NT2/D1 (cell line): ENCODE results near the gene ETS1.
"Not testable (repeated sequence)": the region's sequence is repeated elsewhere in the genome, so short reads cannot be mapped to it uniquely, and the experiment has no call there.

Experiments
- DNase-seq: peaks from one replicate; pipeline ENCODE4 v3.0.0-alpha.2; 2011; ENCODE audit warnings: low read depth, low spot score
- H3K27me3 ChIP-seq: 2 replicates; pipeline ENCODE4 v1.6.0; 2011; ENCODE audit warnings: mild to moderate bottlenecking; ENCODE audit not compliant: insufficient read length, insufficient read depth
- H3K36me3 ChIP-seq: 2 replicates; pipeline ENCODE4 v1.6.1; 2011; ENCODE audit warnings: mild to moderate bottlenecking, low read length, mixed read lengths; ENCODE audit not compliant: insufficient read depth, insufficient read length
- H3K4me1 ChIP-seq: 2 replicates; pipeline ENCODE4 v1.5.1; 2011; ENCODE audit not compliant: insufficient read depth, insufficient read length
- H3K4me3 ChIP-seq: 2 replicates; pipeline ENCODE4 v1.5.1; 2011; ENCODE audit warnings: low read depth; ENCODE audit not compliant: insufficient read length
- H3K9ac ChIP-seq: 2 replicates; pipeline ENCODE4 v1.6.0; 2011; ENCODE audit warnings: low read depth; ENCODE audit not compliant: insufficient read length
- H3K9me3 ChIP-seq: 2 replicates; pipeline ENCODE4 v1.5.1; 2011; ENCODE audit warnings: mild to moderate bottlenecking, low read length; ENCODE audit not compliant: insufficient read depth
- SUZ12 ChIP-seq: IDR thresholded peaks from 2 replicates; pipeline ENCODE4 v1.6.1; 2011; ENCODE audit not compliant: insufficient read length, insufficient read depth; ENCODE audit errors: extremely low read depth
- YY1 ChIP-seq: IDR thresholded peaks from 2 replicates; pipeline ENCODE4 v1.6.1; 2011; ENCODE audit not compliant: insufficient read length, insufficient read depth
- ZNF274 ChIP-seq: IDR thresholded peaks from 2 replicates; pipeline ENCODE4 v1.6.1; 2011; ENCODE audit warnings: mild to moderate bottlenecking, low read depth, low read length

ETS1 gene

DNA sequence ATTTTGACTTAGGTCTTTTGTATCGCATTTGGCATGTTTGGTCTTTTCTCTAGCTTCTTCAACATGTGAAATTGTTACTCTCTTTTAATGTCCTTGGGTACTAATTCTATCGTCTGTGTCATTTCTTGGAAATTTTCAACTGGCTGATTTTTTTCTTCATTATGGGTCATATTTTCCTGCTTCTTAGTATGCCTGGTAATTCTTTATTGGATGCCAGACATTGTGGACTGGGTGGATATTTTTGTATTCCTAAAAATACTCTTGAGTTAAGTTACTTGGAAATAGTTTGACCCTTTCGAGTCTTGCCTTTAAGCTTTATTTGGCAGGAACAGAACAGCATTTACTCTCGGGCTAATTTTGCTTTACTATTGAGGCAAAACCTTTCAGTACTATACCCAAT is 140.1 kb downstream of the ETS1 start:
- Histone ChIP-seq H3K4me1 (no peaks in the 10 kb centered on the region), H3K36me3 (no peaks in the 10 kb centered on the region), H3K4me3 (no peak overlapping the region), H3K27me3 (no peaks in the 10 kb centered on the region), H3K9me3 (no peaks in the 10 kb centered on the region), H3K9ac (no peak overlapping the region)
- no peak for DNase-seq
- TF ChIP-seq ZNF274 (no peak), YY1 (no peak)

DNA sequence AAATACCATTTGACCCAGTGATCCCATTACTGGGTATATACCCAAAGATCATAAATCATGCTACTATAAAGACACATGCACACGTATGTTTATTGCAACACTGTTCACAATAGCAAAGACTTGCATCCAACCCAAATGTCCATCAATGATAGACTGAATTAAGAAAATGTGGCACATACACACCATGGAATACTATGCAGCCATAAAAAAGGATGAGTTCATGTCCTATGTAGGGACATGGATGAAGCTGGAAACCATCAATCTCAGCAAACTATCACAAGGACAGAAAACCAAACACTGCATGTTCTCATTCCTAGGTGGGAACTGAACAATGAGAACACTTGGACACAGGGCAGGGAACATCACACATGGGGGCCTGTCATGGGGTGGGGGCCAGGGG is 141.4 kb downstream of the ETS1 start:
- not testable (repeated sequence) for H3K27me3 ChIP-seq, H3K36me3 ChIP-seq, H3K4me3 ChIP-seq, H3K9ac ChIP-seq, H3K4me1 ChIP-seq, DNase-seq, H3K9me3 ChIP-seq

DNA sequence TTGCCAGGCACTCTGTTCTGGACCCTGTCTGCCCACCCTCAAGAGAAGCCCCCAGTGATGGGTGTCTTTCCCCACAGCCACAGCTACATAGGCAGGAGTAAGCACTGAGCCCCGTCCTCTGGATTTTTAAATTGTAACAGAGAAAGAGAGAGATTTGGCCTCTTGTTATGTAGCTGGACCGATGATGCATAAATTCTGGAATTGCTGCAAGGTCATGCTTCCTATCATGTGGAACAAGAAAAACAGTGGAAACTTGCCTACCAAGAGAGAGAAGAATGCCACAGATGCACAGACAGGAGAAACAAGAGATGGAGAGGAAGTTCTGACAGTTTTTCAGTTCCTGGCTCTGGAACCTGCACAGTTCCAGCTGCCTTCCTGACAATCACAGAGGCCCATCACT is 150.2 kb downstream of the ETS1 start:
- no peaks in the 10 kb centered on the region for H3K27me3 ChIP-seq
- DNase-seq: no peak
- no peaks in the 10 kb centered on the region for H3K4me1 ChIP-seq
- no peaks in the 10 kb centered on the region for H3K36me3 ChIP-seq
- TF ChIP-seq SUZ12: no peak
- TF ChIP-seq ZNF274: no peak
- no peak for TF ChIP-seq YY1
- no peaks in the 10 kb centered on the region for H3K9me3 ChIP-seq
- H3K4me3 ChIP-seq: no peak overlapping the region
- no peak overlapping the region for H3K9ac ChIP-seq

DNA sequence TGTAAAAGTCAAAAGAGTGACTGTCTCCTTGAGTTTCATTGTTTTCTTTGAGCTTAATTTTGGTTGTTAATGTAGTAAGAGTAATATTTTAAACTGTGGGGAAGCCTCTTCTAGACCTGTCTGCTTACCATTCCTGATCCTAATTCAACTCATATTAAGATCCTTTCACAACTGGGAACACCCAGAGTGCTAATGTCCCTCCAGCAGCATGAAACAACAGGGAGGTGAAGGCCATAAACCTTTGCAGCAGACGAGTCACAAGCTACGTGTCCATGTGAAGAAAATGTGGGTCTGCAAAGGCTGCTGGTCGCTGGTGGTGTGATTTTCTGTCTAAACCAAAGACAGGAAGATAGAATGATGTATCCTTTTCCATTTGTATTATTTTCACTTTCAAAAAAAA is 152.5 kb downstream of the ETS1 start:
- H3K4me1 ChIP-seq: no peaks in the 10 kb centered on the region
- H3K9ac ChIP-seq: no peak overlapping the region
- no peaks in the 10 kb centered on the region for H3K9me3 ChIP-seq
- no peaks in the 10 kb centered on the region for H3K36me3 ChIP-seq
- TF ChIP-seq SUZ12 (no peak), ZNF274 (no peak), YY1 (no peak)
- DNase-seq: no peak
- no peaks in the 10 kb centered on the region for H3K27me3 ChIP-seq
- H3K4me3 ChIP-seq: no peak overlapping the region

DNA sequence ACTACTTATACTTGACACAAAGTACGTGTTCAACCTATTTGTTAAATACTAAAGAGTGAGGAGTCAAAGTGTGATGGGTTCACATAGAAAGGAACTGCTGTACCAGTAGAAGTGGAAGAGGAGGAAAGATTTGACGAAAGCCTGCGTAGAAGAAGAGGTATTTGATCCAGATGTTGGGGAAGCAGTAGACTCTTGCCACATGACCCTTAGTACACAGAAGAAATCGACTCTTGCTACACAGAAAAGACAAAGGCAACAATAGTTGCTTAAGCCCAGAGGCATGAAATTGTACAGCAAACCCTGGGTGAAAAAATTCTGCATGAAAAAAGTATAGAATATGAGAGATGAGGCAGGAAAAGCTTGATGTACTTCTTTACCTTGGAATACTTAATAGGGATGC is 152.9 kb downstream of the ETS1 start:
- no peaks in the 10 kb centered on the region for H3K9me3 ChIP-seq
- H3K9ac ChIP-seq: no peak overlapping the region
- H3K4me3 ChIP-seq: no peak overlapping the region
- no peak for DNase-seq
- no peaks in the 10 kb centered on the region for H3K27me3 ChIP-seq
- TF ChIP-seq SUZ12: no peak
- TF ChIP-seq YY1: no peak
- no peak for TF ChIP-seq ZNF274
- no peaks in the 10 kb centered on the region for H3K36me3 ChIP-seq
- no peaks in the 10 kb centered on the region for H3K4me1 ChIP-seq

DNA sequence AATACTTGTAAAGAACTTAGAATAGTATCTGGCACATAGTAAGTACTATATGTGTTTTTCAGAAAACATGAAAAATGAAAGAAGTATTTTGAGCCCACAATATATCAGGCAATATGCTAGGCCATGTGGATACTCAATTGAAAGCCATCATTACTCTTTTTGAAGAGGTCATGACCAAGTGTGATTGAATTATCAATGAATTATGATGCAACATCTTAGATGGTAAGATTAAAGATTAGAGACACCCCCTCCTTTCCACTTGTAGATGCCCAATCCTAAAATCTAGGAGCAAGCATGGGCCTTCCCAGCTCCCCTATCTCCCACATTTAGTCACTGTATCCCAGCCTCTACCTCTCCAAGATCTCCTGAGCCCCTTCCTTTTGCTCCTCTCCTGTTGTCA is 154.4 kb downstream of the ETS1 start:
- H3K4me3 ChIP-seq: no peak overlapping the region
- no peaks in the 10 kb centered on the region for H3K27me3 ChIP-seq
- no peaks in the 10 kb centered on the region for H3K4me1 ChIP-seq
- H3K9ac ChIP-seq: no peak overlapping the region
- H3K36me3 ChIP-seq: no peaks in the 10 kb centered on the region
- no peak for DNase-seq
- H3K9me3 ChIP-seq: no peaks in the 10 kb centered on the region
- TF ChIP-seq YY1 (no peak), ZNF274 (no peak), SUZ12 (no peak)

DNA sequence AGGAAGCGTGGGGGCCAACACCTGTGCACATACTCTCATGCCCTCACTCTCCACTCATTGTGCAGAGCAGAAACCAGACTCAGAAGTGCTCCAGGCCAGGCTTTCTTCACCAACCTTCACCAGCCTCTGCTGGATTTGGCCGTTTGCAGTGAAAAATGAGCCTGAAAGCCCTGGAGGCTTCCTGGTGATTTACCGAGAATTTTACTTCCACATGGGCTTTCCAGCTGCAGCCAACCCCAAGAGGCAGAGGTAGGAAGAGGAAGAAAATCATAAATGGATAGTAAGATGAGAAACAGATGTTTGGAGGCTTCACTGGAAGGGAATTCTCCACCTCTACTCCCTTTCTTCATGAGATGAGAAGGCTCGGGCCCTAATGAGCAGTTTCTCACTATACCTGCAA is 155.4 kb downstream of the ETS1 start:
- Histone ChIP-seq H3K27me3 (no peaks in the 10 kb centered on the region), H3K4me3 (no peak overlapping the region), H3K4me1 (no peaks in the 10 kb centered on the region), H3K9me3 (no peaks in the 10 kb centered on the region), H3K36me3 (no peaks in the 10 kb centered on the region), H3K9ac (no peak overlapping the region)
- TF ChIP-seq ZNF274: no peak
- TF ChIP-seq YY1: no peak
- no peak for TF ChIP-seq SUZ12
- DNase-seq: no peak

DNA sequence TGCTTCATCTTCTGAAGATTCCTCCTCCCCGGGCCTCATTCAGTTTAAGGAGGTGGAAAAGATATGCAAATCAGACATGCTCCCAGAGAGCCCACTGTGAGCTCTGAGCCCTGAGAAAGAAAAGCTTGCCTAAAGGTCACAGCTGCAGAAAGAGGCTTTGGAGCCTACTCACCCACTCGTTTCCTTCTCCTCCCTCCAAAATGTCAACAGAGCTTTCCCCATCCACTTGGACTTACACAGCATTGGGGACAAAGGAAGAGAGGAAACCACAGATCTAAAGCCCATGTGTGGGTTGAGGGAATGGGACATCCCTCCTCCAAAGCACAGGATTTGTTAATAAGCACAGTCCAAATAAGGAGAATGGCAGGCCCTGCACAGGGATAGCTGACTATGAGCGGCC is 158.4 kb downstream of the ETS1 start:
- Histone ChIP-seq H3K4me3 (no peak overlapping the region), H3K27me3 (no peaks in the 10 kb centered on the region), H3K9me3 (no peaks in the 10 kb centered on the region), H3K36me3 (no peaks in the 10 kb centered on the region), H3K4me1 (peaks cover 4% of the 10 kb centered on the region), H3K9ac (no peak overlapping the region)
- DNase-seq: no peak
- TF ChIP-seq YY1 (no peak), ZNF274 (no peak), SUZ12 (no peak)
